GM19035 (cell line): Measurements from ENCODE around the gene CLPTM1.
"Not testable (repeated sequence)": the region's sequence is repeated elsewhere in the genome, so short reads cannot be mapped to it uniquely, and the experiment has no call there.

Experiments used
- ATAC-seq: cut with Tn5 transposase; IDR thresholded peaks from one replicate; pipeline ENCODE4 v1.9.1; 2021; ENCODE audit not compliant: unreplicated experiment

Gene CLPTM1

GRCh38 chr19:44939668-44940067, 15.5 kb upstream of the CLPTM1 start:
- ATAC-seq, result no peak

GRCh38 chr19:44942067-44942571, 13.1 kb upstream of the CLPTM1 start, which contains the start of gene APOC4:
Gene APOC4 (plus strand): TSS chr19:44942237. CDS start chr19:44942278, 41 bp downstream.
- no peak for ATAC-seq

GRCh38 chr19:44943801-44944249, 11.4 kb upstream of the CLPTM1 start:
- no peak for ATAC-seq

- no peak for ATAC-seq
Measured at GRCh38 chr19:44947041-44947581, 8.1 kb upstream of the CLPTM1 start.

GRCh38 chr19:44948237-44948636, 6.9 kb upstream of the CLPTM1 start:
- no peak for ATAC-seq

- ATAC-seq, result no peak
Measured at GRCh38 chr19:44948763-44949374, 6.3 kb upstream of the CLPTM1 start.

- ATAC-seq, result no peak
Measured at GRCh38 chr19:44949550-44949949, 5.6 kb upstream of the CLPTM1 start.

GRCh38 chr19:44951179-44952159, 3.7 kb upstream of the CLPTM1 start:
- ATAC-seq, result no peak

- ATAC-seq, result no peak
Measured at GRCh38 chr19:44954278-44954648, 917 bp upstream of the CLPTM1 start.

- no peak for ATAC-seq
Measured at GRCh38 chr19:44955505-44956439, 592 bp downstream of the CLPTM1 start.

- ATAC-seq, result no peak
Measured at GRCh38 chr19:44957526-44957925, 2.3 kb downstream of the CLPTM1 start.

GRCh38 chr19:44958090-44958489, 2.9 kb downstream of the CLPTM1 start:
- ATAC-seq, result no peak

GRCh38 chr19:44959691-44960090, 4.5 kb downstream of the CLPTM1 start:
- no peak for ATAC-seq

GRCh38 chr19:44960906-44961728, 5.9 kb downstream of the CLPTM1 start:
- ATAC-seq, result no peak

GRCh38 chr19:44961821-44962220, 6.6 kb downstream of the CLPTM1 start:
- no peak for ATAC-seq

GRCh38 chr19:44968118-44968517, 12.9 kb downstream of the CLPTM1 start:
- no peak for ATAC-seq

GRCh38 chr19:44968670-44969069, 13.5 kb downstream of the CLPTM1 start:
- no peak for ATAC-seq

GRCh38 chr19:44969437-44969836, 14.3 kb downstream of the CLPTM1 start:
- no peak for ATAC-seq

GRCh38 chr19:44971451-44971850, 16.3 kb downstream of the CLPTM1 start:
- not testable (repeated sequence) for ATAC-seq

GRCh38 chr19:44972802-44973201, 17.6 kb downstream of the CLPTM1 start:
- ATAC-seq, result no peak
